GM12874 (cell line): ENCODE results near the gene UNC13A.

Source experiments
- CTCF ChIP-seq: IDR thresholded peaks from 2 replicates; pipeline ENCODE4 v1.5.1; 2011; ENCODE audit warnings: low read depth, mild to moderate bottlenecking, control low read depth, low read length, moderate library complexity; ENCODE audit not compliant: insufficient read depth

UNC13A gene

GRCh38 chr19:17687857-17688784, at the start of gene UNC13A:
UNC13A (minus strand) TSS chr19:17688354; CDS start chr19:17688199, 155 bp downstream.
- no peak for TF ChIP-seq CTCF

DNA sequence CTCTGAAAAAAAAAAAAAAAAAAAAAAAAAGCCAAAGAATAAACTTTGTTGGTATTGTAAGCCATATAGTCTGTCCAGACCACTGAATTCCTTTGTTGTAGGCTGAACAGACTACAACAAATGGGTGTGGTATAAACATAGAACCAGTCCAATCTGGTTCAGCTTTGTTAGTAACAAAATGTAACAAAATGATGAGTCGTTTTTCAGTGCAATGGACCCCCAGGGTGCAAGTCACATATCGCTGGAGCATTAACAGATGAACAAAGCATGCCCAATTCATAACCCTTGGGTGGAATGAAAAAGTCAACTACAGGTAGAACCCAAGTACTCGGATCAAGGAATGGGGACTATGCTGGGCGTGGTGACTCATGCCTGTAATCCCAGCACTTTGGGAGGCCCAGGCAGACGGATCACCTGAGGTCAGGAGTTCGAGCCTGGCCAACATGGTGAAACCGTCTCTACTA, 49.6 kb upstream of the UNC13A start:
- TF ChIP-seq CTCF, result no peak

DNA sequence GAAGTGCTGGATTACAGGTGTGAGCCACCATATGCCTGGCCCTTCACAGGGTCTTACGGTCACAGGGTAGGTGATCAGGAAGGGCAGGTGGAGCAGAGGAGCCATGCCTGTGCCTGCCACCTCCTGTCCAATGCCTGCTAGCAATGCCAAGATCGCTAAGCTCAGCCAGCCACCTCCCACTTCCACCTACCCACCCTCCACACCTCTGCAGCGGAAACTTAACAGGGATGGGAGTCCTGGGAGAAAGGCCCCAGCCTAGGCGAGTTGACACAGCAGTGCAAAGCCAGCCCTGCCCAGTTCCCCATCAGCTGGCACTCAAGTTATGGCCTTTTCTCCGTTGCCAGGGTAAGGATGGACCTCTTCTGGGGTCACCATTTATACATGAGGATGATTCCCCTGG, 47.3 kb upstream of the UNC13A start:
- TF ChIP-seq CTCF, result no peak

- TF ChIP-seq CTCF, result no peak
These were observed 46.0 kb upstream of the UNC13A start for GRCh38 chr19:17734146-17734545.

GRCh38 chr19:17733127-17733526, 45.0 kb upstream of the UNC13A start:
- no peak for TF ChIP-seq CTCF

GRCh38 chr19:17727843-17728242, 39.7 kb upstream of the UNC13A start:
- no peak for TF ChIP-seq CTCF

GRCh38 chr19:17726964-17727773, 39.0 kb upstream of the UNC13A start:
- no peak for TF ChIP-seq CTCF
